Ectodermal cell (in vitro differentiated cells): Measurements from ENCODE around the gene PCDHA4.
"Not testable (repeated sequence)": the region's sequence is repeated elsewhere in the genome, so short reads cannot be mapped to it uniquely, and the experiment has no call there.

Source experiments
- H3K27ac ChIP-seq: 2 replicates; pipeline ENCODE4 v1.7.0; 2013; ENCODE audit warnings: mild to moderate bottlenecking, low read depth, low read length; ENCODE audit not compliant: insufficient read depth, poor library complexity, severe bottlenecking
- H3K27me3 ChIP-seq: 2 replicates; pipeline ENCODE4 v1.7.0; 2013; ENCODE audit warnings: mild to moderate bottlenecking, low read length; ENCODE audit not compliant: insufficient read depth, control insufficient read depth, poor library complexity, severe bottlenecking
- H3K36me3 ChIP-seq: one replicate; pipeline ENCODE4 v1.7.0; 2013; ENCODE audit warnings: low read length; ENCODE audit not compliant: control insufficient read depth, insufficient read depth
- H3K4me1 ChIP-seq: one replicate; pipeline ENCODE4 v1.7.0; 2013; ENCODE audit warnings: low read length; ENCODE audit not compliant: control insufficient read depth, insufficient read depth
- H3K4me3 ChIP-seq: 2 replicates; pipeline ENCODE4 v1.7.0; 2013; ENCODE audit warnings: low read depth, low read length, control low read depth; ENCODE audit not compliant: insufficient read depth
- H3K9me3 ChIP-seq: 2 replicates; pipeline ENCODE4 v1.7.0; 2013; ENCODE audit warnings: mild to moderate bottlenecking, low read length, moderate library complexity; ENCODE audit not compliant: control insufficient read depth
- WGBS, 2 experiments: methylation state at CpG; one replicate each; pipeline ENCODE4 v1.1.7; 2013; ENCODE audit warnings: missing lambda C conversion rate in 2 of 2; 5-methylcytosine and 5-hydroxymethylcytosine counted together

PCDHA4 gene

DNA sequence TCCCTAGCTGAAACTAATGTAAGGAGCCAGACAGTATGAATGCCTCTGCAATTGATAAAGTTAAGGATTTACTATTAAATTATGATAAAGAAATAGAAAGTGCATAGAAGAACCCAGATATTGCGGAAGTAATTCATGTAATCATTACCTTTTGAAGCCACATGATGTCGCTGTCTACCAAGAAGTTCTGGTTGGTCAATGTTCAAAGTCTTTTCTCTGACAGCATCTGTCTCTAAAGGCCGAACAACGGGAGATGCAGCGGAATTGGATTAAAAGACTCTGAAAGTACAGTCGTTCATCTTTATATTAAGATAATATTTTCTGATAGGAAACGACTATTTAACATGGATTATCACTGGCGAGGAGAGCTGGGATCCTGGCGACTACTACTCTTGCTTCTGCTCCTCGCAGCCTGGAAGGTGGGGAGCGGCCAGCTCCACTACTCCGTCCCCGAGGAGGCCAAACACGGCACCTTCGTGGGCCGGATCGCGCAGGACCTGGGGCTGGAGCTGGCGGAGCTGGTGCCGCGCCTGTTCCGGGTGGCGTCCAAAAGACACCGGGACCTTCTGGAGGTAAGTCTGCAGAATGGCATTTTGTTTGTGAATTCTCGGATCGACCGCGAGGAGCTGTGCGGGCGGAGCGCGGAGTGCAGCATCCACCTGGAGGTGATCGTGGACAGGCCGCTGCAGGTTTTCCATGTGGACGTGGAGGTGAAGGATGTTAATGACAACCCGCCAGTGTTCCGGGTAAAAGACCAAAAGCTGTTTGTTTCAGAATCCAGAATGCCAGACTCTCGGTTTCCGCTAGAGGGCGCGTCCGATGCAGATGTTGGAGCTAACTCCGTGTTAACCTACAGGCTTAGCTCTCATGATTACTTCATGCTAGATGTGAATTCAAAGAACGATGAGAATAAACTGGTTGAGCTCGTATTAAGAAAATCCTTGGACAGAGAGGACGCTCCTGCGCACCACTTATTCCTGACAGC lies 34.4 kb downstream of the PCDHA4 start, which contains the start of gene PCDHA8:
Gene PCDHA8, plus strand, starts transcription at position 210 of the 985 bp plus-strand sequence. Its CDS starts 135 bp downstream, at position 345.
- Histone ChIP-seq H3K9me3 (peaks cover 2% of the 10 kb centered on the region), H3K27me3 (no peaks in the 10 kb centered on the region), H3K4me3 (peak within 1 kb of the TSS; percentile 22), H3K27ac (no peak within 1 kb of the TSS), H3K36me3 (no peaks in the 10 kb centered on the region), H3K4me1 (no peaks in the 10 kb centered on the region)
- 88 to 89% methylated on average over 47 of the region's 47 CpGs for WGBS, 2 experiments

- 96 to 97% methylated on average over 86 to 87 of the region's 87 CpGs for WGBS, 2 experiments
- H3K27me3 ChIP-seq, result no peaks in the 10 kb centered on the region
- no peak overlapping the region for H3K27ac ChIP-seq
- no peaks in the 10 kb centered on the region for H3K36me3 ChIP-seq
- H3K4me1 ChIP-seq, result no peaks in the 10 kb centered on the region
- H3K4me3 ChIP-seq, result no peak overlapping the region
- peaks cover 2% of the 10 kb centered on the region for H3K9me3 ChIP-seq
Measured at GRCh38 chr5:140842798-140843733, 36.2 kb downstream of the PCDHA4 start.

- WGBS, 2 experiments, result 87 to 95% methylated on average over 38 to 39 of the region's 48 CpGs
- not testable (repeated sequence) for H3K9me3 ChIP-seq, H3K27me3 ChIP-seq, H3K4me3 ChIP-seq, H3K4me1 ChIP-seq, H3K36me3 ChIP-seq, H3K27ac ChIP-seq
Measured at GRCh38 chr5:140848139-140849102, 41.6 kb downstream of the PCDHA4 start, which contains the start of gene PCDHA9. Gene PCDHA9 (plus strand): TSS chr5:140848382. CDS start chr5:140848496, 114 bp downstream.

DNA sequence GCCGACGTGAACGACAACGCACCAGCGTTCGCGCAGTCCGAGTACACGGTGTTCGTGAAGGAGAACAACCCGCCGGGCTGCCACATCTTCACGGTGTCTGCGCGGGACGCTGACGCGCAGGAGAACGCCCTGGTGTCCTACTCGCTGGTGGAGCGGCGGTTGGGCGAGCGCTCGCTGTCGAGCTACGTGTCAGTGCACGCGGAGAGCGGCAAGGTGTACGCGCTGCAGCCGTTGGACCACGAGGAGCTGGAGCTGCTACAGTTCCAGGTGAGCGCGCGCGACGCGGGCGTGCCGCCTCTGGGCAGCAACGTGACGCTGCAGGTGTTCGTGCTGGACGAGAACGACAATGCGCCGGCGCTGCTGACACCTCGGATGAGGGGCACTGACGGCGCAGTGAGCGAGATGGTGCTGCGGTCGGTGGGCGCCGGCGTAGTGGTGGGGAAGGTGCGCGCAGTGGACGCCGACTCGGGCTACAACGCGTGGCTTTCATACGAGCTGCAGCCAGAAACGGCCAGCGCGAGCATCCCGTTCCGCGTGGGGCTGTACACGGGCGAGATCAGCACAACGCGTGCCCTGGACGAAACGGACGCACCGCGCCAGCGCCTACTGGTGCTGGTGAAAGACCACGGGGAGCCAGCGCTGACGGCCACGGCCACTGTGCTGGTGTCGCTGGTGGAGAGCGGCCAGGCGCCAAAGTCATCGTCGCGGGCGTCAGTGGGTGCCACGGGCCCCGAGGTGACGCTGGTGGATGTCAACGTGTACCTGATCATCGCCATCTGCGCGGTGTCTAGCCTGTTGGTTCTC lies 43.2 kb downstream of the PCDHA4 start:
- not testable (repeated sequence) for H3K27ac ChIP-seq, H3K27me3 ChIP-seq, H3K4me1 ChIP-seq, H3K9me3 ChIP-seq, H3K4me3 ChIP-seq, H3K36me3 ChIP-seq
- WGBS, 2 experiments, result 97% methylated on average over 101 of the region's 101 CpGs

- no peaks in the 10 kb centered on the region for H3K4me1 ChIP-seq
- peaks cover under 1% of the 10 kb centered on the region for H3K36me3 ChIP-seq
- no peaks in the 10 kb centered on the region for H3K9me3 ChIP-seq
- no peak within 1 kb of the TSS for H3K4me3 ChIP-seq
- 90 to 92% methylated on average over 43 to 44 of the region's 44 CpGs for WGBS, 2 experiments
- H3K27ac ChIP-seq, result no peak within 1 kb of the TSS
- no peaks in the 10 kb centered on the region for H3K27me3 ChIP-seq
Measured at GRCh38 chr5:140855772-140856674, 49.2 kb downstream of the PCDHA4 start, which contains the start of gene PCDHA10. Gene PCDHA10 (plus strand): TSS chr5:140855897. CDS start chr5:140856049, 152 bp downstream.

DNA sequence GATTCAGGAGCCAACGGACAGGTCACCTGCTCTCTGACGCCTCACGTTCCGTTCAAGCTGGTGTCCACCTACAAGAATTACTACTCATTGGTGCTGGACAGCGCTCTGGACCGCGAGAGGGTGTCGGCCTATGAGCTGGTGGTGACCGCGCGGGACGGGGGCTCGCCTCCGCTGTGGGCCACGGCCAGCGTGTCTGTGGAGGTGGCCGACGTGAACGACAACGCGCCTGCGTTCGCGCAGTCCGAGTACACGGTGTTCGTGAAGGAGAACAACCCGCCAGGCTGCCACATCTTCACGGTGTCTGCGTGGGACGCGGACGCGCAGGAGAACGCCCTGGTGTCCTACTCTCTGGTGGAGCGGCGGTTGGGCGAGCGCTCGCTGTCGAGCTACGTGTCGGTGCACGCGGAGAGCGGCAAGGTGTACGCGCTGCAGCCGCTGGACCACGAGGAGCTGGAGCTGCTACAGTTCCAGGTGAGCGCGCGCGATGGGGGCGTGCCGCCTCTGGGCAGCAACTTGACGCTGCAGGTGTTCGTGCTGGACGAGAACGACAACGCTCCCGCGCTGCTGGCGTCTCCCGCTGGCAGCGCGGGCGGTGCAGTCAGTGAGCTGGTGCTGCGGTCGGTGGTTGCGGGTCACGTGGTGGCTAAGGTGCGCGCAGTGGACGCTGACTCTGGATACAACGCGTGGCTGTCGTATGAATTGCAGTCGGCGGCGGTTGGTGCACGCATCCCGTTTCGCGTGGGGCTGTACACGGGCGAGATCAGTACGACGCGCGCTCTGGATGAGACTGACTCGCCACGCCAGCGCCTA lies 50.5 kb downstream of the PCDHA4 start:
- 96 to 97% methylated on average over 94 of the region's 94 CpGs for WGBS, 2 experiments
- Histone ChIP-seq H3K27ac (no peak overlapping the region), H3K4me3 (no peak overlapping the region), H3K36me3 (peaks cover 3% of the 10 kb centered on the region), H3K9me3 (no peaks in the 10 kb centered on the region), H3K27me3 (no peaks in the 10 kb centered on the region), H3K4me1 (no peaks in the 10 kb centered on the region)

GRCh38 chr5:140857987-140858240 lies 51.0 kb downstream of the PCDHA4 start:
- no peak overlapping the region for H3K4me3 ChIP-seq
- 96 to 98% methylated on average over 22 of the region's 22 CpGs for WGBS, 2 experiments
- no peaks in the 10 kb centered on the region for H3K4me1 ChIP-seq
- H3K27me3 ChIP-seq, result no peaks in the 10 kb centered on the region
- peaks cover 3% of the 10 kb centered on the region for H3K36me3 ChIP-seq
- no peaks in the 10 kb centered on the region for H3K9me3 ChIP-seq
- no peak overlapping the region for H3K27ac ChIP-seq
